HG03457 (cell line): ENCODE results near the gene RIPOR1.
A peak's percentile ranks its signal among the peaks of the same experiment; 100 is the strongest.
"Not testable (repeated sequence)": the region's sequence is repeated elsewhere in the genome, so short reads cannot be mapped to it uniquely, and the experiment has no call there.

ENCODE experiments used
- ATAC-seq: cut with Tn5 transposase; IDR thresholded peaks from one replicate; pipeline ENCODE4 v1.9.1; 2021; ENCODE audit warnings: moderate number of reproducible peaks; ENCODE audit not compliant: unreplicated experiment

Gene RIPOR1, protein sequence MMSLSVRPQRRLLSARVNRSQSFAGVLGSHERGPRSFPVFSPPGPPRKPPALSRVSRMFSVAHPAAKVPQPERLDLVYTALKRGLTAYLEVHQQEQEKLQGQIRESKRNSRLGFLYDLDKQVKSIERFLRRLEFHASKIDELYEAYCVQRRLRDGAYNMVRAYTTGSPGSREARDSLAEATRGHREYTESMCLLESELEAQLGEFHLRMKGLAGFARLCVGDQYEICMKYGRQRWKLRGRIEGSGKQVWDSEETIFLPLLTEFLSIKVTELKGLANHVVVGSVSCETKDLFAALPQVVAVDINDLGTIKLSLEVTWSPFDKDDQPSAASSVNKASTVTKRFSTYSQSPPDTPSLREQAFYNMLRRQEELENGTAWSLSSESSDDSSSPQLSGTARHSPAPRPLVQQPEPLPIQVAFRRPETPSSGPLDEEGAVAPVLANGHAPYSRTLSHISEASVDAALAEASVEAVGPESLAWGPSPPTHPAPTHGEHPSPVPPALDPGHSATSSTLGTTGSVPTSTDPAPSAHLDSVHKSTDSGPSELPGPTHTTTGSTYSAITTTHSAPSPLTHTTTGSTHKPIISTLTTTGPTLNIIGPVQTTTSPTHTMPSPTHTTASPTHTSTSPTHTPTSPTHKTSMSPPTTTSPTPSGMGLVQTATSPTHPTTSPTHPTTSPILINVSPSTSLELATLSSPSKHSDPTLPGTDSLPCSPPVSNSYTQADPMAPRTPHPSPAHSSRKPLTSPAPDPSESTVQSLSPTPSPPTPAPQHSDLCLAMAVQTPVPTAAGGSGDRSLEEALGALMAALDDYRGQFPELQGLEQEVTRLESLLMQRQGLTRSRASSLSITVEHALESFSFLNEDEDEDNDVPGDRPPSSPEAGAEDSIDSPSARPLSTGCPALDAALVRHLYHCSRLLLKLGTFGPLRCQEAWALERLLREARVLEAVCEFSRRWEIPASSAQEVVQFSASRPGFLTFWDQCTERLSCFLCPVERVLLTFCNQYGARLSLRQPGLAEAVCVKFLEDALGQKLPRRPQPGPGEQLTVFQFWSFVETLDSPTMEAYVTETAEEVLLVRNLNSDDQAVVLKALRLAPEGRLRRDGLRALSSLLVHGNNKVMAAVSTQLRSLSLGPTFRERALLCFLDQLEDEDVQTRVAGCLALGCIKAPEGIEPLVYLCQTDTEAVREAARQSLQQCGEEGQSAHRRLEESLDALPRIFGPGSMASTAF

DNA sequence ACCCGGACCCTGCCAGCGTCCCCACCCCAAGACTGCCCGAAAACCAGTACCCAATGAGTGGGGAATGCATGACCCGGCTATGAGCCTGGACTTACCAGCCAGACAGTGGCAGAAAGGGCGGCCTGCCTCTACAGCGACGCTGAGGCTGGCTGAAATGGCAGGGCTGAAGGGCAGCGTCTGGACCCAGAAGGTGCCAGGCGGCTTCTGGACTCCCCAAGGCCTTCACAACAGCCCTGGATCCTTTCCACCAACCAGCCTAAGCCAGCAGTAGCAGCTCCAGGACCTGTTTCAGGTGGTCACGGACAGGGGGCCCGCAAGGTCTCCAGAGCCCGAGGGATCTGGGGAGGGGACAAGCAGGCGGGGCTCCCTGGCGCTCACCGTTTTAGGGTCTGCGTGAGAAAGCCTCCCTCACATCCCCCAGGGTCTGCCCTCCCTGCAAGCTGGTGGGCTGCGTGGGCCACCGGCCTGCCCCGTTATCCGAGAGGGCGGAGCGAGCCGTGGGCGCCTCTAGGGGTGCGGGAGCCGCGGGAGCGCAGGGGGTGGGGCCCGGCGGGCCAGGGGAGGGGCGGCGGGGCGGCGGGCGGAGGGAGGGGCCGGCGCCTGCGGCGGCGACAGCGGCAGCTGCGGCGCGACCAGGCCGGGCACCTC is at the start of gene RIPOR1:
TSS of gene RIPOR1 (plus strand) at position 608 of the 648 bp plus-strand sequence. CDS start 9,618 bp downstream, outside the sequence.
- no peak for ATAC-seq

DNA sequence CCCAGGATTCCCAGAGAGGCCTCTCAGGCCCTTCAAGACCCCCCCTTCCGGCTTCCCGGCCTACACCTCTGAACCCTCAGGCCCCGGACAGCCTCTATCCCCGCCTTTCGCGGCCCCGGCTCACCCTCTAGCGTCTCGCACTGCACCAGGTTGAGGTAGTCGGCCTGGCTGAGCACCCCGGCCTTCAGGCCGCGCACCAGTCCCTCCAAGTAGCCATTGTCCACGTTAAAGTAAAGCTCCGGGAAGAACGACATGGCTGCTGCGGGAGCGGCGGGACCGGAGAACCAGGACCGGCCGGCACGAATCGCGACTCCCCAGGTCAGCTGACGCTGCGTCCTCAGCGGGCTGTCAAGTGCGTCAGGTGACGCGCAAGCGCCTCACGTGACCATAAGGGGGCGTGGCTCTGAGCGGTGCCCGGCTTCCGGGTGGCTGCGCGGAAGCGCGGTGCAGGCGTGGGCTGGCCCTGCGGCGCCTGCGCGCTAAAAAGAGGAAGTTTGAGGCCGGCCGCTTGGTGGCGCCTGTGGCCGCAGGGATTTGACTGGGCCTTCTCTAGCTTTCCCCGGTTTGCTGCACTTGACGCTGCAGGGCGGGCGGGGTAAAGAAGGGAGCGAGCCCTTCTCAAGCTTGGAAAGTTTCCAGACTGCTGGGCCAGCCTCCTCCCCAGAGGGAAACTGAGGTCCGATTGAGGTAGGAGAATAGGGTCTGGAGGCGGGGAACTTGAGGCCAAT is 47.6 kb upstream of the RIPOR1 start, which contains the start of gene ATP6V0D1:
TSS of gene ATP6V0D1 (minus strand) at position 325 of the 728 bp plus-strand sequence. CDS start at position 254, 71 bp downstream.
- ATAC-seq, result peak; percentile 68

DNA sequence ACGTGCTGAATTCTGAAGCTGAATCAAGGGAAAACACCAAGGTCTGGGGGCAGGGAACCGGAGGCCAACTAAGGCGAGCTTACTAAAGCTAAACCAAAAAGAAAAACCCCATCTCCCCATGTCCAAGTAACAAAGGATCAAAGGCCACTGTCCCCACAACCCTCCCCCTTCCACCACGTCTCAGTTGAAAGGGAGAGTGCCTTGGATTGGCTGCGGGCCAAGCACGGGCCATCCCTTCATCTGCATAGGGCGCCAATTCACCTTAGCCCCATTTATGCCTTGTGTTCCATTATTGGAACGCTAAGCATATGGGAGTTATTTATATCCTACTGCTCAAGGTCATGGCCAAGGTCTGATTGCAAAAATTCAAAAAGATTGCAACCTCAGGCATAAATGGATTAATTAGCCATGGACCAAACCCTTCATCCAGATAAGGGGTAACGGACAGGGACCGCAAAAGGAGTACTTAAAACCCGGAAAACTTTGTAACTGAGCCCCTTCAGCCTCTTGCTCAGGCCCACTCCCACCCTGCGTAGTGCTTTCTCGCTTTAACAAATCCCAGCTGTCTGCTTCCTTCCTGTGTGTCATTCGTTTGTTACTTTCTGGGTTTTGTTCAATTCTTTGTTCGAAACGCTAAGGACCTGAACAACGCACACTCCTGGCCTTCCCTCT is 46.9 kb upstream of the RIPOR1 start:
- ATAC-seq, result no peak

DNA sequence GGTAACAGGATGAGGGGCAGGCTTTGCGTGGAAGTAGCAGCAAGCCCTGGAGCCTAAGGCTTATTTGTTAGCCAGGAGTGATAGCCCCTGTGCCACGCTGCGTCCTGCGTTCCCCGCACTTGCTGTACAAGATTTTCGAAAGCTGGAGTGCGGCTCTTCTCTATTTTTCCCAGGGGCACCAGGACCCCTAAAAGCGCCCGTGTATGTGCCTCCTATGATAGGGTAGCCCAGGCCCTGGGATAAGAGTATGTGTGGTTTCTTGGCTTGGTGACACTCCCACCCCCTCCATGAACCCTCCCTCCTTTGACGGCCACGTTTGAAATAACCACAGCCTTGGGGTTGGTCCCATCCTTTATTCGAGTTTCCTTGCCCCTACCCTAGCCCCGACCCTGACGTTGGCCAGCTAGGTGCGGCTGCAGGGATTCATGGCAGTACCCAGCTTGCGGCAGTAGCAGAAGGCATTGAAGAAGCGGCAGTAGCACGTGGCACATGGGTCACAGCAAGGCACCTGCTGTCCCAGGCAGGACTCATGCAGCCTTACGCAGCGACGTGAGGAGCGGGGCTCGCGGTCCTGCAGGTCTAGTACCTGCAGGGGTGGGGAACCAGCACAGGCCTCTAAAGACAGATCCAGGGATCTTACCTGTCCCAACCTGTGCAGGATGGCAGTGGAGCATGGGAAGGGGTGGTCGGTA is 46.2 kb upstream of the RIPOR1 start:
- ATAC-seq, result no peak

DNA sequence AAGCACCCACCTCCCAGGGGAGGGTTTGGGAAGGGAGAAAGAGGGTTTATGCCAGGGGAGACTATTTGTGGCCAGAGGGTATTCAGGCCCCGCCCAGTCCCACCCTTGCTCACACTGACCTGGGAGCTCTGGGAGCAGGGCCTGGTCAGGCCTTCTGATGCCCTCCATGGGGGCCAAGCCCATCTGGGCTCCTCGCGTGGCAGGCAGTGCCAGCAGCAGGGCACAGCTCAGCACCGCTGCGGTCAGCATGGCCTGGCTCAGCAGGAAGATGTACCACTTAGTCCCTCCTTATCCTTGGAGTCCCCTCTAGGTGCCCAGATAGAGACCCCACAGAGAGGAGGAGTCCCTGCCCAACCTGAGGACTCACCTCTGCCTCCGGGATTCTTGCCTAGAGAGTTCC is 45.5 kb upstream of the RIPOR1 start, which contains the start of gene AGRP:
TSS of gene AGRP (minus strand) at position 398 of the 400 bp plus-strand sequence. CDS start at position 249, 149 bp downstream.
- ATAC-seq, result no peak

DNA sequence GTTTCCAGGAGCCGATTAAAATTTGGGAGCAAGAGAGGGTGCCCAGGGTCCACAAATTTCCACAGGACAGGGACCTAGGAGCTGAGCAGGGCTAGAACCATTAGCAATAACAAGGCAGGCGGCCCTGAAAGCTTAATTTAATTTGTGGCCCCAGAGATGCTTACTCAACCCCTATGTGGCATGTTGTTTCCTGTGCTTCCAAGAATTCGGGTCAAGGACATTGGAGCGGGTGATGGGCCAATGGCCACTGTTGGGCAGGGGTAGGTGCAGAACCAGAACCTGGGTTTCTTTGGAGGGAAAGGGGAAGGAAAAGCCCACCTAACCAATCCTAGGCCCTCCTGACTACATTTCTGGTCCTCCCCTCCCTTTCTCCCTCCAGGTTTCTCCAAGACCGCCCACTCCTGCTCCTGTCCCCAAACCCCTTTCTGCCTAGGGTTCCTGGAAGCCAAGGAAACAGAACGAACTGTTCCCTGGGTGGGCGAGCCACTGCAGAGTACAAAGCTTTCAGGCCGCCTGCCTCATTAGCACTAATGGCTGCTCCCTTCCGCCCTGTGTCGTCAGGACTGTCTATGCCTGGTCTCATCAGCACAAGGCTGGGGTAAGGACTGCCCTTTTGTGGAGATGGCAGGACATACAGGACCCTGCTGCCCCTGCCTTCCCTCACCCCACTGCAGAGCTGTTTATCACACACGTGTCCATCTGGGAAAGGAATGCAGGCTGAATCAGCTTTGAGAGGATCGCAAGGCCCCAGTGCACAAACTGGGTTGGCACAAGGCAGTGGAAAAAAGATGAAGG is 44.7 kb upstream of the RIPOR1 start:
- ATAC-seq, result no peak

DNA sequence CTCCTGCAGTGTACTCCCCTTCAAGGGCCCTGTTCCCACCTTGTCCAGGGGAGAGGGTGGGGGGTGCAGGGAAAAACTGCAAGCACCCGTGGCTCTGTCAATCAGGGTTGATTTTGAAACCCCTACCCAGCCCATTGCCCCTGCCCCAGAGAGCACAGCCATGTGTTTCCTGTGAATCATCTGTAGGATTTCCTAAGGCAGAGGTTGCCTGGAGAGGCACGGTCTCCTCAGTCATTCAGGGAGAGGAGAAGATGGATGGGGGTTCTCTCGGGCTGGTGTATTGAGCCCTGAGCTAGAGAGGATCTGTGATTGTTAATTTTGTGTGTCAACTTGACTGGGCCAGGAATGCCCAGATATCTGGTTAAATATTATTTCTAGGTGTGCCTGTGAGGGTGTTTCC is 41.8 kb upstream of the RIPOR1 start:
- no peak for ATAC-seq

DNA sequence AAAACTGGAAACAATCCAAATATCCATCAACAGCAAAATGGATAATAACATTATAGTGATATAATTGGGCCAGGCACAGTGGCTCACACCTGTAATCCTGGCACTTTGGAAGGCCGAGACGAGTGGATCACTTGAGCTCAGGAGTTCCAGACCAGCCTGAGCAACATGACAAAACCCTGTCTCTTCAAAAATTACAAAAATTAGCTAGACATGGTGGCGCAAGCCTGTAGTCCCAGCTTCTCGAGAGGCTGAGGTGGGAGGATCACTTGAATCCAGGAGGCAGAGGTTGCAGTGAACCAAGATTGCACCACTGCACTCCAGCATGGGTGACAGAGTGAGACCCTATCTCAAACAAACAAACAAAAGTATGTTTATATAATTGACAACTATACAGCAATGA is 41.1 kb upstream of the RIPOR1 start:
- ATAC-seq, result not testable (repeated sequence)

DNA sequence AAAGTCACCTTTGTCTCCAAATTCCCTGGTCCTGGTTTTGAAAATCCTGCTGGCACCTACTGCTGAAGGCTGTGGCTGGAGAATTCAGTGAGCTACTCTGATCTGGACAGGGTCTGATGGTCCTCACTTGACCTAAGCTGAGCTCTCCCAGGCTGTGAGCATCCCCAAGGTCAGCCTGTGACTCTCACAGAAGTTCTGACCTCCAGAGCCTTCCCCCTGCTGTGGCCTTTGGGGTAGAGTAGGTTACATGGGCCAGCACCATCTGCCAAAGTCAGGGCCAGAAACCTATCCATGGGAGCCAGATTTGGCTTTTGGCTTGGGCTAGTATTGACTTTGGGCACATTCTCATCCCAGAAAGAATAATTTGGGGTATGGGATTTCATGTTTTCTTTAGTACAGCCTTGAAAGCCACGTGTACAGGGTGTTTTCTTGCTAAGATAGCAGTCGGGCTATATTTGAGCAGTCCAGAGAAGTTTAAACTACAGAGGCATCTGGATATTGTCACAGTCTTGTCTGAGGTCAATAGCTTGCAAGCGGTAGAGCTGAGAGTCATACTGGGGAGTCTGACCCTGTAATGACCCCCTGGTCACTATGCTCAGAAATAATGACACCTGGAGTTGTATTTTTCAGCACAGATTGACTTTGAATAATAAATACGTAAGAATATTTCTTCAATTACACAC is 39.1 kb upstream of the RIPOR1 start:
- no peak for ATAC-seq

DNA sequence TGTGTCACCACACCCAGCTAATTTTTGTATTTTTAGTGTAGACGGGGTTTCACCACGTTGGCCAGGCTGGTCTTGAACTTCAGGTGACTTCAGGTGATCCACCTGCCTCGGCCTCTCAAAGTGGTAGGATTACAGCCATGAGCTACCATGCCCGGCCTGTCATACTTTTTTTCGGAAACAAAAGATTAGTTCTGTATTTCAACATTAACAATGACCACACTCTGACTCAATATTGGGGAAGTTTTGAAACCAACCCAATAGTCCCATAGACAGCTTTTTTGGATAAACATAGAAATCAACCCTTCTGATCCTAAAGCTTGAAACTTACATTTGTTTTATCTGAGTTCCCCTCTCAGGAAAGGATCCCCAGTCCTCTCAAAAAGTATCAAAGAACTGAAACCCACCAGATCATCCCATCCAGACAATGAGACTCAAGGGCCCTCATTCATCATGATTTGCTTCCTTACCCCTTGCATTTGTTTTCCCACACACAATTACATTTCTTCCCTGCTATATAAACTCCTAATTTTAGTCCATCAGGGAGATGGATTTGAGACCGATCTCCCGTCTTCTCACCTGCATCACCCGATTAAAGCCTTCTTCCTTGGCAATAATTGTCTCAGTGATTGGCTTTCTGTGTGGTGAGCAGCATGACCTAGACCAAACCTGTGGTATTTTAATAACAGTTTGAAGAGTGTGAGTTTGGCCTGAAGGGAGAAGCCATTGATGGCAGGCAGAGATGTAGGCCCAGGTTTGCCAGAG is 38.1 kb upstream of the RIPOR1 start:
- no peak for ATAC-seq

DNA sequence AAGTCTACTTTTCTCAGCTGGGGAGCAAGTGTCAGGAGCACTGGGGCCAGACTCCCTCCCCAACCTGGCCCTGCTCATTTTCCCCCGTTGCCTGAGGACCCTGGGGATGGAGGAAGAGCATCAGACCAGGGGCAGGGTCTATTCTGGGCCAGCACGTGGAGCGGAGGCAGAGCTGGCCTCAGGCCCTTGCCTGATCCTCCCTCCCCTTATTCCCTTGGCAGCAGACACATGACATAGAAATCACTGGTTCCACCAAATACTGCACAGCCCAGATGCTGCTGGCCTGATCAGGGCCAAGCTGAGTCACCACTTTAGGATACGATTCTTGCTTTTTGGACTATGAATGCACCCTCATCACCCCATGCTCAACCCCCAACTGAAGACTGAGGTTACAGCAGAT is 29.5 kb upstream of the RIPOR1 start:
- ATAC-seq, result no peak

DNA sequence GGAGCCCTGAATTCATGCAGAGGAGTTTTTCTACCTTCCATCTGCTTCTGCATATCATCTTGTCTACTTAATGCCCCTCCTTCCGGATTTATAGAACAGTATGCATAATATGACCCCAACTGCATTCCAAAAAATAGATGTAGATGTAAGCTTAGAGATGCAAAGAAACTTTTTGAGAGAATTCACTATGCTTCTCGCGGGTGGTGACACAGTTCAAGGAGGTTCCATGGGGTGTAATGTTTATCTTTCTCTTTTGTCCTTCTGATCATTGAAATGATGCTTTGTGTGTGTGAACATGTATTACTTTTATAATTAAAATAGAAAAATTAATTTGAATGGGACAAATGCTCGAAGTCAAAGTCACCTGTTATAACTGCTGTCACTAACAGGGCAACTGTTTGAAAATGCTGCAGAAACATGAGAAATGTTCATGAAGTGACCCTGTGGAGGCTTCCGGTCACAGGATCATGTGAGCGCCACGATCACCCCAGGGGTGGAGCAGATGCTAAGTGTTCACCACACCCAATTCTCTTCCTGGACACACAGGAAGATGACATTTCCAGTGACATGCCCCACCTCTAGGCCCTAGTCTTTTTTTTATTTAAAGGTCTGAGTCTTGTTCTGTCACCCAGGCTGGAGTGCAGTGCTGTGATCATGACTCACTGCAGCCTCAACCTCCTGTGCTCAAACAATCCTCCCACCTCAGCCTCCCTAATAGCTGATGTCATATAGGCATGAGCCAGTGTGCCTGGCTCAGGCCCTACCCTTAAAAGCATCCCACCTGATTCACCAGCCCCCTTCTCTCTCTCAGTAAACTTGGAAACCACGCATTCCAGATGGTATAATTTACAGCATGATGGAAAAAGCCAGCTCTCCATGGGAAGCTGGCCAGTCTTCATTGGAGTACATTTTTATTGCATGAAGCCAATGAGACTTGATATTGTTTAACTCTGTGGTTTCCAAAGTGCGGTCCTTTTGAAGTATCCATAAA is 24.3 kb upstream of the RIPOR1 start:
- ATAC-seq, result no peak

DNA sequence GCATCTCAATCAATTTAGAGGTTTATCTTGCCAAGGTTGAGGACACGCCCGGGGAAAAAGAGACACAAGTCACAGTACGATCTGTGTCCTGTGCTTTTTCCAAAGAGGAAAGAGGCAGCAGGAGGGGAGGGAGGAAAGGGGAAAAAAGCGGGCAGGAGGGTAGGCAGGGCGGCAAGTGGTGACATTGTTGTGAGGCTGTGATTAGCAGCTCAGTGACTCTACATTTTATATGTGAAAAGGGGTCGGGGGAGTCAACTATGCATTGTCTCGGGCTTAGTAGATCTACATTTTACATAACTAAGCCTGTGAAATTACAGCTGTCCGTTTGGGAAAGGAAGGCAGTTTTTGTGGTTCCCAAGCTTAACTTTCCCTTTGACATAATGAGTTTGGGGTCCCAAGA is 22.2 kb upstream of the RIPOR1 start:
- no peak for ATAC-seq

DNA sequence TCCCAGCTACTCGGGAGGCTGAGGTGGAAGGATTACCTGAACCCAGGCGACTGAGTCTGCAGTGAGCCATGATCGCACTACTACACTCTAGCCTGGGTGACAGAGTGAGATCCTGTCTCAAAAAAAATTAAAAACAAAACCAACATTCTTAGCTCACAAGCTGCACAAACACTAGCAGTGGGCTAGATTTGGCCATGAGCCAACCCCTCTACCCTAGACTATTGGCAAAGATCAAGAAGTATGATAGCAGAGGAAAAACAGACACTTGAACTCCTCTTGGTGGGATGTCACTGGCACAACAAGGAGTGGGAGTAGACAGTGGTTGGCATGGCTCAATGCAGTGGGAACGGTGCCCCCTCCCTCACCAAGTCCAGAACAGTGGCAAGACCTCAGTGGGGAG is 19.6 kb upstream of the RIPOR1 start:
- no peak for ATAC-seq

DNA sequence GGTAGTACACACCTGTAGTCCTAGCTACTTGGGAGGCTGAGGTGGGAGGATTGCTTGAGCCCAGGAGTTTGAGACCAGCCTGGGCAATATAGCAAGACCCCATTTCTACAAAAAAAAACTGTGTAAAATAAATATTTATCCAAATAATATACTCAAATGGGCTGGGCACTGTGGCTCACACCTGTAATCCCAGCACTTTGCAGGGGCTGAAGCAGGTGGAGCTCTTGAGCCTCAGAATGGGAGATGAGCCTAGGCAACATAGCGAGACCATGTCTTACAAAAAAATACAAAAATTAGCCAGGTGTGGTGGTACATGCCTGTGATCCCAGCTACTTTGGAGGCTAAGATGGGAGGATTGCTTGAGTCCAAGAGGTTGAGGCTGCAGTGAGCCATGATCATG is 14.7 kb upstream of the RIPOR1 start:
- not testable (repeated sequence) for ATAC-seq
